Breast epithelium (tissue), 4 donors: ENCODE results near the gene STK31. TPM values are rescaled to one million over a fixed set of nuclear protein-coding genes. Genes with fewer than 3 reads are reported as not detected.
"Not testable (repeated sequence)": the region's sequence is repeated elsewhere in the genome, so short reads cannot be mapped to it uniquely, and the experiment has no call there.

Experiments used
- DNase-seq, 2 donors: peaks; one replicate each; pipeline ENCODE4 v3.0.0-alpha.2; 2019; ENCODE audit warnings: low spot score in 2 of 2
- H3K27ac ChIP-seq, 2 donors: fragments of 200-600 bp; sonication (generic) in 1 of 2; one replicate each; pipeline ENCODE4 v1.5.1; 2016 to 2019; ENCODE audit warnings: mild to moderate bottlenecking in 1 of 2
- H3K27me3 ChIP-seq, 2 donors: fragments of 200-600 bp; sonication (generic) in 1 of 2; one replicate each; pipeline versions ENCODE4 v1.5.1 to v1.6.0; 2017 to 2019; ENCODE audit warnings: control low read depth in 1 of 2, mild to moderate bottlenecking in 1 of 2
- H3K36me3 ChIP-seq: fragments of 200-600 bp; one replicate; pipeline ENCODE4 v1.5.1; 2019
- H3K4me1 ChIP-seq, 2 donors: fragments of 200-600 bp; sonication (generic); one replicate each; pipeline ENCODE4 v1.5.1; 2016 to 2019; ENCODE audit warnings: control low read depth in 1 of 2
- H3K4me3 ChIP-seq, 3 donors: fragments of 200-600 bp; sonication (generic); 1 replicate in 2 of 3; 2 replicates in 1 of 3; pipeline ENCODE4 v1.5.1; 2016 to 2019; ENCODE audit warnings: mild to moderate bottlenecking in 3 of 3, moderate library complexity in 2 of 3
- H3K9me3 ChIP-seq, 2 donors: fragments of 200-600 bp; sonication (generic) in 1 of 2; one replicate each; pipeline ENCODE4 v1.5.1; 2016 to 2019; ENCODE audit warnings: control low read depth in 1 of 2
- POLR2A ChIP-seq: fragments of 450-650 bp; IDR thresholded peaks from one replicate; pipeline ENCODE4 v1.6.1; 2016; ENCODE audit warnings: antibody characterized with exemption, mild to moderate bottlenecking, moderate library complexity
- POLR2AphosphoS5 ChIP-seq, 3 donors: sonication (generic); formaldehyde crosslinking; IDR thresholded peaks; one replicate each; pipeline ENCODE4 v1.6.1; 2017; ENCODE audit warnings: antibody characterized with exemption in 3 of 3
- intact Hi-C: fragments of 100-400 bp; cut with DNase I; formaldehyde crosslinking; loops from one replicate; pipeline ENCODE4 v1.15.1; 2023; ENCODE audit warnings: low total_unique reads
- total RNA-seq, 3 donors: library from RNA; depleted of rRNA; stranded (reverse); fragments of >200 nt; gene quantifications; one replicate each; pipeline ENCODE4 v1.1.0, GENCODE V29; 2016
- TF ChIP-seq, protein P1 (sequence below), 3 donors: fragments of 450-650 bp; IDR thresholded peaks; one replicate each; pipeline ENCODE4 v1.5.1; 2016 to 2017; ENCODE audit warnings: antibody characterized with exemption in 3 of 3, mild to moderate bottlenecking in 3 of 3, moderate library complexity in 3 of 3

STK31 gene
- total RNA-seq, 3 donors from 2014 or later = 0.64 to 1.3 (median 1.2) TPM

DNA sequence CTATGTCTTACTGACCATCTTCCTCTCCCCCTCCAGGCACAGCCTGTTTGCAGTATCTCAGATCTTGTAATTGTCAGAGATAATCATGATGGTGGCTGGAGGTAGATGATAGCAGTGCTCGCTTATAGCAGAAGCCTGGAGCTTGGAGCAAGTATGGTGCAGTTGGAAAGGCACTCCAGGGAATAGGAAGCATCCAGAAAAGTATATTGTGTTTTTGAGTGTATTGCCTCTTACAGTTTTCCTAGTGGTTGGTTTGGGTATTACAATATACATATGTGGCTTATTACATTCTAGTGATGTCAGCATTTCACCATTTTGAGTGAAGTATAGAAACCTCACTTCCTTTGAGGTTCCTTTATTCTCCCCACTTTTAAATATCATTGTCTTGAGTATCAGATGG is 101.5 kb downstream of the STK31 start:
- H3K36me3 ChIP-seq = no peaks in the 10 kb centered on the region
- no peak for TF ChIP-seq POLR2A
- no peak for TF ChIP-seq POLR2AphosphoS5 (IDR thresholded peaks at IDR 0.05)
- TF ChIP-seq, protein P1, sequence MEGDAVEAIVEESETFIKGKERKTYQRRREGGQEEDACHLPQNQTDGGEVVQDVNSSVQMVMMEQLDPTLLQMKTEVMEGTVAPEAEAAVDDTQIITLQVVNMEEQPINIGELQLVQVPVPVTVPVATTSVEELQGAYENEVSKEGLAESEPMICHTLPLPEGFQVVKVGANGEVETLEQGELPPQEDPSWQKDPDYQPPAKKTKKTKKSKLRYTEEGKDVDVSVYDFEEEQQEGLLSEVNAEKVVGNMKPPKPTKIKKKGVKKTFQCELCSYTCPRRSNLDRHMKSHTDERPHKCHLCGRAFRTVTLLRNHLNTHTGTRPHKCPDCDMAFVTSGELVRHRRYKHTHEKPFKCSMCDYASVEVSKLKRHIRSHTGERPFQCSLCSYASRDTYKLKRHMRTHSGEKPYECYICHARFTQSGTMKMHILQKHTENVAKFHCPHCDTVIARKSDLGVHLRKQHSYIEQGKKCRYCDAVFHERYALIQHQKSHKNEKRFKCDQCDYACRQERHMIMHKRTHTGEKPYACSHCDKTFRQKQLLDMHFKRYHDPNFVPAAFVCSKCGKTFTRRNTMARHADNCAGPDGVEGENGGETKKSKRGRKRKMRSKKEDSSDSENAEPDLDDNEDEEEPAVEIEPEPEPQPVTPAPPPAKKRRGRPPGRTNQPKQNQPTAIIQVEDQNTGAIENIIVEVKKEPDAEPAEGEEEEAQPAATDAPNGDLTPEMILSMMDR (IDR thresholded peaks at IDR 0.05) = no peak
- H3K9me3 ChIP-seq = peaks cover 0 to 4% of the 10 kb centered on the region in 2 donors
- no peaks in the 10 kb centered on the region for H3K4me1 ChIP-seq
- H3K27me3 ChIP-seq = no peaks in the 10 kb centered on the region
- intact Hi-C loops = no loop called here
- no peak overlapping the region for H3K27ac ChIP-seq
- H3K4me3 ChIP-seq = no peak overlapping the region
- no peak for DNase-seq

DNA sequence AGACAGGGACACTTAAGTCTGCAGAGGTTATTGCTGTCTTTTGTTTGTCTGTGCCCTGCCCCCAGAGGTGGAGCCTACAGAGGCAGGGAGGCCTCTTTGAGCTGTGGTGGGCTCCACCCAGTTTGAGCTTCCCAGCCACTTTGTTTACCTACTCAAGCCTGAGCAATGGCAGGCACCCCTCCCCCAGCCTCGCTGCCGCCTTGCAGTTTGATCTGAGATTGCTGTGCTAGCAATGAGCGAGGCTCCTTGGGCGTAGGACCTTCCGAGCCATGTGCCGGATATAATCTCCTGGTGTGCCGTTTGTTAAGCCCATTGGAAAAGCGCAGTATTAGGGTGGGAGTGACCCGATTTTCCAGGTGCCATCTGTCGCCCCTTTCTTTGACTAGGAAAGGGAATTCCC is 118.1 kb downstream of the STK31 start:
- intact Hi-C loops, DNase-seq, H3K4me1 ChIP-seq: not testable (repeated sequence)

DNA sequence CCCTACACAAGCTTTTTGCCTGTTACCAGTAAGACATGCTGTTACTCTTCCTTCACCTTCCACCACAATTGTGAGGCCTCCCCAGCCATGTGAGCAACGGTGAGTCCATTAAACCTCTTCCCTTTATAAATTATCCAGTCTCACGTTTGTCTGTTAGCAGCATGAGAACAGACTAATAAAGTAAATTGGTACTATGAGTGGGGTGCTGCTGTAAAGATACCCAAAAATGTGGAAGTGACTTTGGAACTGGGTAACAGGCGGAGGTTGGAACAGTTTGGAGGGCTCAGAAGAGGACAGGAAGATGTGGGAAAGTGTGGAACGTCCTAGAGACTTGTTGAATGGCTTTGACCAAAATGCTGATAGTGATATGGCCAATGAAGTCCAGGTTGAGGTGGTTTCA is 122.7 kb downstream of the STK31 start:
- H3K36me3 ChIP-seq, H3K27me3 ChIP-seq, intact Hi-C loops, H3K4me3 ChIP-seq, H3K27ac ChIP-seq, H3K4me1 ChIP-seq, DNase-seq: not testable (repeated sequence)
- peaks cover 15 to 50% of the 10 kb centered on the region in 2 donors for H3K9me3 ChIP-seq

More for the DNA sequence above, 118.1 kb downstream of the STK31 start:
- not testable (repeated sequence) for H3K27ac ChIP-seq, H3K36me3 ChIP-seq, H3K4me3 ChIP-seq, H3K27me3 ChIP-seq
- peaks cover 5 to 14% of the 10 kb centered on the region in 2 donors for H3K9me3 ChIP-seq

DNA sequence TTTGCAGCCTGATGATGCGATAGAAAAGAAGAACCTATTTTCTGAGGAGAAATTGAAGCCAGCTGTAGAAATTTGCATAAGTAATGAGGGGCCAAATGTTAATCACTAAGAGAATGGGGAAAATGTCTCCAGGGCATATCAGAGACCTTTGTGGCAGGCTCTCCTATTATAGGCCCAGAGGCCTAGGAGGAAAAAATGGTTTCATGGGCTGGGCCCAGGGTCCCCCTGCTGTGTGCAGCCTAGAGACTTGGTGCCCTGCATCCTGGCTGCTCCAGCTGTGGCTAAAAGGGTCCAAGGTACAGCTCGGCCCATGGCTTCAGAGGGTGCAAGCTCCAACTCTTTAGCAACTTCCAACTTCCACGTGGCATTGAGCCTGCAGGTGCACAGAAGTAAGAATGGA is 123.4 kb downstream of the STK31 start:
- no peak for DNase-seq
- TF ChIP-seq, protein P1 (IDR thresholded peaks at IDR 0.05) = no peak
- TF ChIP-seq POLR2AphosphoS5 (IDR thresholded peaks at IDR 0.05) (no peak), POLR2A (no peak)
- H3K4me3 ChIP-seq = no peak overlapping the region
- H3K27ac ChIP-seq = no peak overlapping the region
- H3K4me1 ChIP-seq = no peaks in the 10 kb centered on the region
- no peaks in the 10 kb centered on the region for H3K27me3 ChIP-seq
- peaks cover 15 to 50% of the 10 kb centered on the region in 2 donors for H3K9me3 ChIP-seq
- H3K36me3 ChIP-seq = no peaks in the 10 kb centered on the region
- intact Hi-C loops = no loop called here

DNA sequence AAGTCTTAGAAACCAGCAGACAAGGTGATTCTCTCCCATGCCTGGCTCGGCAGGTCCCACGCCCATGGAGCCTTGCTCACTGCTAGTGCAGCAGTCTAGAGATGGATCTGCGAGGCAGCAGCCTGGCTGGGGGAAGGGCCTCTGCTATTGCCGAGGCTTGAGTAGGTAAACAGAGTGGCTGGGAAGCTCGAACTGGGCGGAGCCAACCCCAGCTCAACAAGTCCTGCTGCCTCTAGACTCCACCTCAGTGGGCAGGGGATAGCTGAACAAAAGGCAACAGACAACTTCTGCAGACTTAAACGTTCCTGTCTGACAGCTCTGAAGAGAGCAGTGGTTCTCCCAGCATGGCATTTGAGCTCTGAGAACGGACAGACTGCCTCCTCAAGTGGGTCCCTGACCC is 134.8 kb downstream of the STK31 start:
- H3K4me3 ChIP-seq, DNase-seq, intact Hi-C loops, H3K36me3 ChIP-seq, H3K27me3 ChIP-seq, H3K27ac ChIP-seq, H3K4me1 ChIP-seq: not testable (repeated sequence)
- H3K9me3 ChIP-seq = peaks cover 0 to 42% of the 10 kb centered on the region in 2 donors

DNA sequence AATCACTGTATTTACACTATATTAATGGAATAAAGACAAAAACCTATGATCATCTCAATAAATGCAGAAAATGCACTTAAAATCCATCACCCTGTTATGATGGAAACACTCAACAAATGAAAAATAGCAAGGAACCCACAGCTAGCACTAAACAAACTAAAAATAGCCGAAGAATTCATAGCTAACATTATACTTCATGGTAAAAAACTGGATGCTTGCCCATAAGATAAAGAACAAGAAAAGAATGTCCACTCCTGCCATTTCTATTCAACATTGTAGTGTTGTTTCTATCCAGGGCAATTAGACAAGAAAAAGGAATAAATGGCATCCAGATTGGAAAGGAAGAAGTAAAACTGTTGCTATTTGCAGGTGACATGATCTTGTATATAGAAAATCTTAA is 142.1 kb downstream of the STK31 start:
- intact Hi-C loops = no loop called here

More for the DNA sequence above, 142.1 kb downstream of the STK31 start:
- TF ChIP-seq POLR2AphosphoS5 (IDR thresholded peaks at IDR 0.05) (no peak), POLR2A (no peak)
- TF ChIP-seq, protein P1 (IDR thresholded peaks at IDR 0.05) = no peak
- Histone ChIP-seq H3K27me3 (no peaks in the 10 kb centered on the region), H3K4me3 (no peak overlapping the region), H3K36me3 (no peaks in the 10 kb centered on the region), H3K9me3 (peaks cover 0 to 44% of the 10 kb centered on the region in 2 donors), H3K27ac (no peak overlapping the region), H3K4me1 (no peaks in the 10 kb centered on the region)
- no peak for DNase-seq
